Skin epidermis (tissue), 12 donors: ENCODE data around the gene IL17REL.

ENCODE experiments used
- H3K27ac ChIP-seq, 21 experiments: fragments of 200-600 bp; sonication (generic) in 11 of 21; one replicate each; pipeline ENCODE4 v1.5.0; 2020; ENCODE audit warnings: mild to moderate bottlenecking in 3 of 21, inconsistent platforms in 2 of 21, moderate library complexity in 2 of 21
- H3K4me3 ChIP-seq, 7 experiments: fragments of 200-600 bp; sonication (generic) in 2 of 7; one replicate each; pipeline ENCODE4 v1.5.0; 2020; ENCODE audit warnings: inconsistent platforms in 2 of 7, mild to moderate bottlenecking in 2 of 7, moderate library complexity in 1 of 7

The IL17REL gene

DNA sequence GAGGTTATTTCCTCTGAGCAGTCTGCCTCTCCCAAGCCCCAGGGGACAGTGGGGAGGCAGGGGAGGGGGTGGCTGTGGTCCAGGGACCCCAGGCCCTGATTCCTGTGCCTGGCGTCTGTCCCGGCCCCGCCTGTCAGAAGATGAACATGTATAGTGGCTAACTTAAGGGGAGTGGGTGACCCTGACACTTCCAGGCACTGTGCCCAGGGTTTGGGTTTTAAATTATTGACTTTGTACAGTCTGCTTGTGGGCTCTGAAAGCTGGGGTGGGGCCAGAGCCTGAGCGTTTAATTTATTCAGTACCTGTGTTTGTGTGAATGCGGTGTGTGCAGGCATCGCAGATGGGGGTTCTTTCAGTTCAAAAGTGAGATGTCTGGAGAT is 48.9 kb downstream of the IL17REL start:
- peak overlapping the region in 20 of 21 experiments; percentile 90 to 99 (median 96) for H3K27ac ChIP-seq
- peak overlapping the region; percentile 56 to 97 (median 70) for H3K4me3 ChIP-seq

GRCh38 chr22:49962751-49963646 is 49.6 kb downstream of the IL17REL start:
- peak overlapping the region; percentile 56 to 97 (median 70) for H3K4me3 ChIP-seq
- H3K27ac ChIP-seq: peak overlapping the region; percentile 38 to 99 (median 96)

DNA sequence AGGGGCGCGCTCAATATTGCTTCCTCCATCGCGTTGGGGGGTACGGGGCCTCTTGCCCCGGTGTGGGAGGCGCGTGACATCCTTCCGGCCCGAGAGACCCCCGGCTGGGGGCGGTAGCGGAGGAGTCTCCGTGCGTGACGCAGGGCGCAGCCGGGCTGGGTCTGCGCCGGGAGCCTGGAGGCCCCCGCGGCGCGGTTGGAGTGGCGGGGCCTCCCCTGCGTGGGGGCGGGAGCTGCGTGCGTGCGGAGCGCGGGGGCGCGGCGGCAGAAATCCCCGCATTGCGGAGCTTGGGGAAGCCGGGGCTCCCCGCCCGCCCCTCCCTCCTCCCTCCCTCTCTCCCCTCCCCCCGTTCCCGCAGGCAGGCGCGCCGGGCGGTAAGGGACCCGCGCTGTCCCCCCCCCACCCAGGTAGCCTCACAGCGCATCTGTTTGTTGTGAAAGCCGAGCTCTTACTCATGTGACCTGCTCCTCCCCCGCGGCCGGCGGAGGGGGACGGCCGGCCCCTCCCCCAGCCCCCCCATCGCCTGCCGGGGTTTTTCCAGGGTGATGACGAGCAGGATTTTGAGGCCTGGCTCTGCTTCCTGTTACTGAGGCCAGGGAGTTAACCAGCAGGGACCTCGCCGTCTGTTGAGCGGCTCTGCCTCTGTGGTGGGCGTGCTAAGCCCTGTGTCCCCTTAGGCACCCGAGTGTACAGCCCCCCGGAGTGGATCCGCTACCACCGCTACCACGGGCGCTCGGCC is 50.4 kb downstream of the IL17REL start:
- peak overlapping the region; percentile 56 to 97 (median 70) for H3K4me3 ChIP-seq

GRCh38 chr22:49961601-49962011 is 51.0 kb downstream of the IL17REL start:
- peak overlapping the region; percentile 90 to 99 (median 96) for H3K27ac ChIP-seq
- H3K4me3 ChIP-seq: peak overlapping the region; percentile 56 to 97 (median 70)

More for the DNA sequence above, 50.4 kb downstream of the IL17REL start:
- peak overlapping the region; percentile 90 to 99 (median 96) for H3K27ac ChIP-seq

- H3K27ac ChIP-seq: peak overlapping the region; percentile 90 to 99 (median 96)
- peak overlapping the region; percentile 56 to 97 (median 70) for H3K4me3 ChIP-seq
Measured at GRCh38 chr22:49961005-49961600, 51.5 kb downstream of the IL17REL start.

GRCh38 chr22:49960159-49961004 is 52.2 kb downstream of the IL17REL start, which contains the start of gene PIM3:
Gene PIM3 (plus strand): TSS chr22:49960772. CDS start chr22:49960948, 176 bp downstream.
- Histone ChIP-seq H3K4me3 (peak within 1 kb of the TSS; percentile 56 to 97 (median 70)), H3K27ac (peak within 1 kb of the TSS; percentile 90 to 99 (median 96))

DNA sequence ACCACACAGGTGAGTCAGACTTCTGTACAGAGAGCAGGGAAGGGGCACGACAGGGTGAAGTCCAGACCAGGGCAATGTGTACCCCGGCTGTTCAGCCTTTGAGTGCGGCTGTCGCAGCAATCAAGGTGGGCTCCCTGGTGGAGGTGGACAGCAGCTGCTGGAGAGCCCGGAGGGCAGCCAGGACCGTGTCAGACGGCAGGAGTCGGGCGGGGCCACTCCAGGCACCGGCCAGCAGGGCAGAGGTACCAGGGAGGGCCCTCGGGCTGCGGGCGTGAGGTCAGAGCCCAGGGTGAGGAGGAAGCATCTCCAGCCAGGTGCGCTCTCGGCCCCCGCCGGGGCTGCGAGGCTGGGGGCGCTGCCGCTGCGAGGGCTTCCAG is 52.8 kb downstream of the IL17REL start:
- H3K27ac ChIP-seq: peak overlapping the region; percentile 73 to 99 (median 96)
- peak overlapping the region; percentile 52 to 97 (median 70) for H3K4me3 ChIP-seq

- peak overlapping the region; percentile 52 to 97 (median 70) for H3K4me3 ChIP-seq
- peak overlapping the region in 20 of 21 experiments; percentile 82 to 99 (median 96) for H3K27ac ChIP-seq
Measured at GRCh38 chr22:49958931-49959781, 53.4 kb downstream of the IL17REL start.

- Histone ChIP-seq H3K4me3 (no peak overlapping the region), H3K27ac (peak overlapping the region in 9 of 21 experiments; percentile 3 to 98 (median 96))
Measured at GRCh38 chr22:49958366-49958921, 54.1 kb downstream of the IL17REL start.

DNA sequence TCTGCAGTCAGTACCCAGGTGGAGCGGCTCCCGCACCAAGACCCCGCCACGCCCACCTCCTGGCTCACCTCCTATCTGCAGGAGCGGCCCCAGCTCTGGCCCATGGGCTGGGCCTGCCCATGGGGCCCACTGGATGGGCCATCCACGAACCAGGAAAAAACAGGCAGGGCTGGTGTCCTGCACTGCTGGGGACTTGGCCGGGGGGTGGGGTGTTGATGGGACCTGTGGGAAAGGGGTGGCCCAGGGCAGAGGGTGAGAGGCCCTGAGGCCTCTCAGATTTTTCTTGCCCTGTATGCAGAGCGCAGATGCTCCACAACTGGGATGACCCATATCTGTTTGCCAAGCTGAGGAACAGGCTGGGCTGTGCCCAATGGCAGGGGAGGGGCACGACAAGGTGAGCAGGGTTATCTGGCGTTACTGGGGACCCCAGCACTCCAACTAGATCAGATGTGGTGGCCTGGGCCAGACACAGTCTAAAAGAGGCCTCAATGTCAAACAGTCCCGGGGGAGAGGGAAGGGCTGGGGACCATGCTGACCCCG is 54.7 kb downstream of the IL17REL start:
- H3K4me3 ChIP-seq: no peak overlapping the region
- H3K27ac ChIP-seq: peak overlapping the region in 6 of 21 experiments; percentile 40 to 97 (median 96)

DNA sequence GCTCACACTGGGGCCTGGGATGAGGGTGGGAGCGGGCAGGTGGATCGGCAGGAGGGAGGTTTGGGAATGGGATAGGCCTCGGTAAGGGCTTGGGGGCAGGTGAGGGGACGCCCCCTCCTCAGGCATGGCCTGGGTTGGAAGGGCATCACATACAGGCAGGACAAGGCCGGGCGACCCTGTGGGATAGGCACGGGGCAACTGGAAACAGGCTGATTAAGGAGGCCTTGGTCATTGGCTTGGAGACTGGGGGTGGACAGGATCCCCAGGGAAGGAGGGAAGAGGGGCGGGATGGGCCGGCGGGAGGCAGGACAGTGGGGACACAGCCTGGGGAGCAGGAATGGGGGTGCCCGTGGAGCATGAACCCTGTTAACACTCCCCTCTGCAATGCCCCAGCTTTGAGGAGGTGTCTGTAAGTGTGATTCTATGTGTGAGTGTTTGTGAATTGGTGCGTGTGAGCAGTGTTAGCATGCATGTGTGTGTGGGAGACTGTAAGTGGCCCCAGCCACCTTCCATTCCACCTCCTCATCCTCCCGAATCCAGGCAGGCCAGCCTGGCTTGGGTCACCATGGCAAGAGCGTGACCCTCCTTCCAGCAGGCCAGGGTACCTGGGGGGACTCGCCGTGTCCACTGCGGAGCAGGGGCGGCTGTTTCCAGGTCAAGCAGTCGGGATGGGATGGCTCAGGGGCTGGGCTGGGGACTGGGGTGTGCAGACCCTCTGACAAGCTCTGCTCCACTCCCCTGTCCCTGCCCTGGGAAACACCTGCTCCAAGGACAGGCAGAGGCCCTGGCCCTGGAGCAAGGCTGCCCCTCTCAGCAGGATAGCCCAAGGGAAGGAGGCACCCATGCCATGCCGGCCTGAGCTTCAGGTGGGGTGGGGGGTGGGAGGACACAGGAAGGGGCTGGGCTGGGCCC is 55.4 kb downstream of the IL17REL start:
- Histone ChIP-seq H3K4me3 (no peak overlapping the region), H3K27ac (peak overlapping the region in 10 of 21 experiments; percentile 3 to 92 (median 60))

DNA sequence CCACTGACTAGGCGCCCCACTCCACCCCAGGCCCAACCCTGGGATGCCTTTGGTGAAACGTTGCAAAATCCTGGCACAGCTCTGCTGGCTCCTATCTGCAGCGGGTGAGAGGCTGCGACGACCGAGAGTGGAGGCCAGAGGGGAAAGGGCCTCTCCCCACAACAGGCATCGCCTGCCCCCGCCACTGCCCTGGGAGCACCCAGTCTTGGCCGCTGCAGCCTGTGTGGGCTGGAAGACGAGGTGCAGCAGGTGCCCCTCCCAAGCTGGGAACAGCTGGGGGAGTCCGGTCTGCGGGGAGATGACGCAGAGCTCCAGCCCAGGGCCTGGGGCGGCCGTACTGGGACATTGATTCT is 56.2 kb downstream of the IL17REL start:
- Histone ChIP-seq H3K27ac (peak overlapping the region in 10 of 21 experiments; percentile 19 to 92 (median 74)), H3K4me3 (no peak overlapping the region)

DNA sequence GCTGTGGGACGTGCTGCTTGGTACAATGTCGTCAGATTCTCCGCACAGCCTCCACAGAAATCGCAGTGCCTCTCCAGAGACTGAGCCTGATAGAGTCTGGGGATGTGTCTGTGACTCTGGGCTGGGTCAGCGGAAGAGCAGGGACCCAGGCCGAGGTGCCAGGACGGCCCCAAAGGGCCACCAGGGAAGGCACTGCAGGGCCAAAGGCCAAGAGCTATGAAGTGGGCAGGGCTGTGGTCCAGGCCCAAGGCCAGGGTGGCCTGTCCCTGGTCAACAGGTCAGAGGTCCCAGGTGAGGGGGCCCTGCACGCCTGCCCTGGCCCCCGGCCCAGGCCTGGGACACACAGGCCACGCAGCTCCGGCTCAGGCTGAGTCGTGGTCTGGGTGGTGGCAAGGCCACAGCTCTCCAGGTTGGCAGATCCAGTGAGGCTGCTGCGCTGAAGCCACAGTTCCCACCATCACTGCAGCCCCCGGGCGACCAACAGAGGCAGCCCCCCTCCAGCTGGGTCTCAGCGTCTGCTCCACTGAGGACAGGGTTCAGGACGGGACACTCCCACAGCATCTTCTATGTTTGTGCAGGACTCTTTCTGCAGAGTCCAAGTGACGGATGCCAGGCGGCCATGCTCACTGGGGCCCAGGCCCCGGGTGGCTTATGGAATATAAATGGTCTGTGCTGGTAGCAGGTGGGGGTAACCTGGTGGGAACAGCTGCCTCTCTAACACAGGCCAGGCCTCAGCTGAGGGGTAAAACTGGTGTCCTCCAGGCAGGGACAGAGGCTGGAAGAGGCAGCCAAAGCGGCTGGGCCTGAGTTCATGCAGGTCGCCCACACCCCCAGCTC is 56.8 kb downstream of the IL17REL start:
- peak overlapping the region in 12 of 21 experiments; percentile 16 to 92 (median 56) for H3K27ac ChIP-seq
- no peak overlapping the region for H3K4me3 ChIP-seq

- peak overlapping the region in 9 of 21 experiments; percentile 43 to 92 (median 82) for H3K27ac ChIP-seq
Measured at GRCh38 chr22:49954991-49955580, 57.5 kb downstream of the IL17REL start.

DNA sequence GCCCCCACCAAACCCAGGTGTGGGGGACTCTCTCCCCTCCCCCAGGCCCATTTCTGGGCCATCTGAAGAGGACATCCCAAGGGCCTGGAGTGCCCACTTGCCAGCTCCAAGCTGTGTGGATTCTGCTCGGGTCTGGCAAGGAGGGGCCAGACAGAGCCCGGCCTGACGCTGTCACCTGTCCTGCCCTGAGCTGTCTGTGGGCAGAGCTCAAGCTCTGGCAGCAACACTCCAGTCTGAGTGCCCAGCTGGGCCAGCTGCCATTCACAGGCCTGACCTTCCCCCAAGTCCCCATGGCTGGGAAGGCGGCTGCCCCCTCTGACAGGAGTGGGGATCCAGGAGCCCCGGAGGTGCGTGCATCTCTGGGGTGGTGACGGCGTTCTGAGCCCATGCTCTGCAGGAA is 58.2 kb downstream of the IL17REL start:
- Histone ChIP-seq H3K4me3 (no peak overlapping the region), H3K27ac (peak overlapping the region in 11 of 21 experiments; percentile 29 to 92 (median 82))

More at GRCh38 chr22:49954991-49955580, 57.5 kb downstream of the IL17REL start:
- H3K4me3 ChIP-seq: no peak overlapping the region
